Measurements from ENCODE around the gene FRMD1. TPM values are rescaled to one million over a fixed set of nuclear protein-coding genes. Genes with fewer than 3 reads are reported as not detected.

Gene FRMD1
- total RNA-seq, 1 experiment from 2014 or later, result not detected

GRCh38 chr6:168004023-168004422 lies 75.0 kb downstream of the FRMD1 start:
- BruUV-seq (replicated peaks), result no TSS peak
- ChIA-PET POLR2A (no interaction called here), CTCF (no interaction called here)
- Mint-ChIP-seq H3K36me3 (ENCODE audit: insufficient read depth, unreplicated experiment) (no peaks in the 10 kb centered on the region), H3K4me3 (ENCODE audit: unreplicated experiment) (no peak overlapping the region), H3K27me3 (ENCODE audit: insufficient read depth, unreplicated experiment) (peaks cover 29% of the 10 kb centered on the region), H3K9me3 (ENCODE audit: unreplicated experiment) (no peaks in the 10 kb centered on the region), H3K27ac (ENCODE audit: low read depth, unreplicated experiment) (no peak overlapping the region), H3K4me1 (ENCODE audit: insufficient read depth, unreplicated experiment) (peaks cover 24% of the 10 kb centered on the region)
- no peak for TF ChIP-seq CTCF (IDR thresholded peaks at IDR 0.05; ENCODE audit: unreplicated experiment)
- intact Hi-C loops (cut with micrococcal nuclease), result no loop called here
- no peak for DNase-seq (ENCODE audit: unreplicated experiment)

Other genes with a start within 250 kb of the FRMD1 start
- not detected in 2 replicates for gene KIF25, start 81.5 kb downstream of the FRMD1 start, total RNA-seq (2022)
- gene DACT2, start 240.6 kb upstream of the FRMD1 start, total RNA-seq (2022), result not detected in 2 replicates

All from MCF 10A (cell line).